NT2/D1 (cell line): ENCODE data around the gene TSPAN33.
"Not testable (repeated sequence)": the region's sequence is repeated elsewhere in the genome, so short reads cannot be mapped to it uniquely, and the experiment has no call there.

ENCODE experiments used
- DNase-seq: peaks from one replicate; pipeline ENCODE4 v3.0.0-alpha.2; 2011; ENCODE audit warnings: low read depth, low spot score
- H3K27me3 ChIP-seq: 2 replicates; pipeline ENCODE4 v1.6.0; 2011; ENCODE audit warnings: mild to moderate bottlenecking; ENCODE audit not compliant: insufficient read length, insufficient read depth
- H3K36me3 ChIP-seq: 2 replicates; pipeline ENCODE4 v1.6.1; 2011; ENCODE audit warnings: mild to moderate bottlenecking, low read length, mixed read lengths; ENCODE audit not compliant: insufficient read depth, insufficient read length
- H3K4me1 ChIP-seq: 2 replicates; pipeline ENCODE4 v1.5.1; 2011; ENCODE audit not compliant: insufficient read depth, insufficient read length
- H3K4me3 ChIP-seq: 2 replicates; pipeline ENCODE4 v1.5.1; 2011; ENCODE audit warnings: low read depth; ENCODE audit not compliant: insufficient read length
- H3K9ac ChIP-seq: 2 replicates; pipeline ENCODE4 v1.6.0; 2011; ENCODE audit warnings: low read depth; ENCODE audit not compliant: insufficient read length
- H3K9me3 ChIP-seq: 2 replicates; pipeline ENCODE4 v1.5.1; 2011; ENCODE audit warnings: mild to moderate bottlenecking, low read length; ENCODE audit not compliant: insufficient read depth
- SUZ12 ChIP-seq: IDR thresholded peaks from 2 replicates; pipeline ENCODE4 v1.6.1; 2011; ENCODE audit not compliant: insufficient read length, insufficient read depth; ENCODE audit errors: extremely low read depth
- YY1 ChIP-seq: IDR thresholded peaks from 2 replicates; pipeline ENCODE4 v1.6.1; 2011; ENCODE audit not compliant: insufficient read length, insufficient read depth
- ZNF274 ChIP-seq: IDR thresholded peaks from 2 replicates; pipeline ENCODE4 v1.6.1; 2011; ENCODE audit warnings: mild to moderate bottlenecking, low read depth, low read length

TSPAN33 gene

DNA sequence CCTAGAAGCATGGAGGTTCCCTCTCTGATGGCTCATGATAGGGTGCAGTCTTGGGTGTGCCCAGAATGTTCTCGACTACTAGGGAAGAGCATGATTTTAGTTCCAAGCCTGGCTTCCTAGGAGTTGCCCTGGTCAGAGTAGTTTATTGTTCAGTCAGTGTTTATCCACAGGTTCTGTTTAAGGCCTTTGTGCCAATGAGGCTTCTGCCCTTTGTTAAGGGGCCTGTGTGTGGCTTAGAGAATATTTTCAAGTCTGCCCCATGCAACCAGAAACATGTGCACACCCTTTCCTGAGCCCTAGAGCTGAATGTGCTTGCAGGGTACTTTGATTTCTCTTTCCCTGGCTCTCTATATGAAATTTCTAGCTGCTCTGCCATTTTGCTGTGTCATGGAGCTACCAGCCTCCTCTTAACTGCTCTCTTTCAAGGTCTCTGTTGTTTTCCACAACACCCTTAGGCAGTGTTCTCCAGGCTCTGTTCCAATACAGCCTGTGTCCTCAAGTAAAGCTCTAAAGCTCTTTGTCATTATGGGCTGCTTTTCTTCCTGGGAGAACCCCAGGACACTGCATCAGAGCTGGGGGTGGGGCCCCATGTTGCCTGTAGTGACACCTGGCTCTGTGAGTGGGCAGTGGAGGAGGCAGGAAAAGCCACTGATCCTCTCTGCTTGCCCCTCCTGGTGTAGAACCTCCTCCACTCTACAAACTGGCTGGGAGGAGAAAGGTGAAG lies 34.1 kb upstream of the TSPAN33 start:
- Histone ChIP-seq H3K9ac (peak overlapping the region; percentile 4), H3K9me3 (0 out of 2 replicates have a peak, but pooled peaks cover 8% of the 10 kb centered on the region), H3K36me3 (no peaks in the 10 kb centered on the region), H3K4me1 (no peaks in the 10 kb centered on the region), H3K4me3 (no peak overlapping the region), H3K27me3 (no peaks in the 10 kb centered on the region)
- peak; percentile 74 for DNase-seq
- no peak for TF ChIP-seq SUZ12
- TF ChIP-seq YY1: no peak
- no peak for TF ChIP-seq ZNF274

DNA sequence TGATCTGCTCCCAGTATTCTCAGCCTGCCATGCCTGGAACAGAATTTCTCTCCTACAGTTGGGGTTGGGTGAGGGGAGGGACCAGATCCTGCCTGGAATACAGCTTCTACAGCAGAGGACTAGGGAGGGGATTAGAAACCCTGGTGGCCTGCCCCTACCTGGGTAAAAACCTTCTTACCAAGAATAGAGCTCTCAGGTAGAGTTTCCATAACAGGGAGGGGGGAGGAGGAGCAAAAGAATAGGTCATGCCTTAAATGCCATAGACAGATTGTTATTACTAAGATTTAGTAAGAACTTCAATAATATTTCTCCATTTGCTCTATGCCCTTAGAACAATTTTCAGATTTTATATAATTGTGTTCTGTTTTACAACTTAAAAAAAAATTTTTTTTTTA lies 33.5 kb upstream of the TSPAN33 start:
- H3K4me1 ChIP-seq: no peaks in the 10 kb centered on the region
- H3K36me3 ChIP-seq: no peaks in the 10 kb centered on the region
- 0 out of 2 replicates have a peak, but pooled peaks cover 11% of the 10 kb centered on the region for H3K9me3 ChIP-seq
- no peak overlapping the region for H3K4me3 ChIP-seq
- no peak overlapping the region for H3K9ac ChIP-seq
- no peaks in the 10 kb centered on the region for H3K27me3 ChIP-seq
- DNase-seq: no peak
- no peak for TF ChIP-seq ZNF274
- no peak for TF ChIP-seq SUZ12
- no peak for TF ChIP-seq YY1

DNA sequence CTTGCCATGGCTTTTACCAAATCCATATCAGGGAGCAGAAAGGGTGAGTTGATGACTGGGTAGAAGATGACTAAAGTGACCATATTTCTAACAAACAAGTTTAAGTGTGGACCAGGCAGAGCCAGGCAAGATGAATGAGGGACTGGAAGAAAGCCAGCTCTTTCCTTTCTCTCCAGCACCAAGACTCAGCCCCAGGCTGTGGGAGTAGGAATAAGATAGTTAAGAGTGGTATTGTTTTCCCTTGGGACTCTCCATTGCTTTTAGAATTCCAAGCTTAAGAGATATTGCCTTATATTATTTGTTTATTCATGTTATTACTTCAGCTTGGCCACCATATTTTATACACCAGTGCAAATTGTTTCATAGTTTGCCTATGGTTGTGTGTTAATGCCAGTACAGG lies 28.8 kb upstream of the TSPAN33 start:
- peaks cover 18% of the 10 kb centered on the region for H3K9me3 ChIP-seq
- H3K36me3 ChIP-seq: no peaks in the 10 kb centered on the region
- H3K4me1 ChIP-seq: no peaks in the 10 kb centered on the region
- no peak for DNase-seq
- no peaks in the 10 kb centered on the region for H3K27me3 ChIP-seq
- H3K9ac ChIP-seq: no peak overlapping the region
- H3K4me3 ChIP-seq: no peak overlapping the region
- TF ChIP-seq SUZ12 (no peak), ZNF274 (no peak), YY1 (no peak)

DNA sequence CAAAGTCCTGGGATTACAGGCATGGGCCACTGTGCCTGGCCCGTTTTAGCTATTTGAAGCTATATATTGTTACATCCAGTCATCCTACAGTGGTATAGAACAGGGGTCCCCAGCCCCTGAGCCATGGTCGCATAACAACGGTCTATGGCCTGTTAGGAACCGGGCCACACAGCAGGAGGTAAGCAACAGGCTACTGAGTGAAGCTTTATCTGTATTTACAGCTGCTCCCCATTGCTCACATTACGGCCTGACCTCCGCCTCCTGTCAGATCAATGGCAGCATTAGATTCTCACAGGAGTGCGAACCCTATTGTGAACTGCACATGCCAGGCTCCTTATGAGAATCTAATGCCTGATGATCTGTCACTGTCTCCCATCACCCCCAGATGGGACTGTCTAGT lies 26.3 kb upstream of the TSPAN33 start:
- Histone ChIP-seq H3K36me3 (no peaks in the 10 kb centered on the region), H3K27me3 (no peaks in the 10 kb centered on the region), H3K4me1 (peaks cover 1% of the 10 kb centered on the region), H3K9me3 (peaks cover 34% of the 10 kb centered on the region), H3K9ac (no peak overlapping the region), H3K4me3 (no peak overlapping the region)
- no peak for DNase-seq
- TF ChIP-seq YY1 (no peak), SUZ12 (no peak), ZNF274 (no peak)

DNA sequence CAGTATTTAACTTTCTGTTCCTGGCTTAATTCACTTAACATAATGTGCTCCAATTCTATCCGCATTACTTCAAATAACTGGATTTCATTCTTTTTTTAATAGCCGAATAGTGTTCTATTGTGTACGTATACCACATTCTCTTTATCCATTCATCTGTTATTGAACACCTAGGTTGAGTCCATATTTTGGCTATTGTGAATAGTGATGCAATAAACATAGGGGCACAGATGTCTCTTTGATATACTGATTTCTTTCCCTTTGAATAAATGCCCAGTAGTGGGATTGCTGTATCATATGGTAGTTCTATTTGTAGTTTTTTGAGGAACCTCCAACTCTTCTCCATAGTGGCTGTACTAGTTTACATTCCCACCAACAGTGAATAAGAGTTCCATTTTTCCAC lies 25.5 kb upstream of the TSPAN33 start:
- DNase-seq: no peak
- no peaks in the 10 kb centered on the region for H3K36me3 ChIP-seq
- no peaks in the 10 kb centered on the region for H3K27me3 ChIP-seq
- H3K9me3 ChIP-seq: peaks cover 34% of the 10 kb centered on the region
- TF ChIP-seq YY1 (no peak), SUZ12 (no peak), ZNF274 (no peak)
- H3K9ac ChIP-seq: no peak overlapping the region
- H3K4me3 ChIP-seq: no peak overlapping the region
- peaks cover 4% of the 10 kb centered on the region for H3K4me1 ChIP-seq

DNA sequence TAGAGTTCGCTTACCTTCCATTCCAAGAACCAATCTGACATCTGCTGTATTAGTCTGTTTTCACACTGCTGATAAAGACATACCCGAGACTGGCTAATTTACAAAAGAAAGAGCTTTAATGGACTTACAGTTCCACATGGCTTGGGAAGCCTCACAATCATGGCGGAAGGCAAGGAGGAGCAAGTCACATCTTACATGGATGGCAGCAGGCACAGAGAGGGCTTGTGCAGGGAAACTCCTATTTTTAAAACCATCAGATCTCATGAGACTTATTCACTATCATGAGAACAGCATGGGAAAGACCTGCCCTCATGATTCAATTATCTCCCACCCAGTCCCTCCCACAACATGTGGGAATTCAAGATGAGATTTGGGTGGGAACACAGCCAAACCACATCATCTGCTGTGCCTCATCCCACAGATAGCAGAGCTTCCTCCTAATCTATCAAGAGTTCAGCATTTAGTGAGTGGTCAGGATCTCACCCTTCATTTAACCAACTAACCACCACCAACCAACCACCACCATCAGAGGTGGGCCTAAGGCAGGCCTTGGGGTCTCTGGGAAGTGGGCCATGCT lies 22.9 kb upstream of the TSPAN33 start:
- H3K4me3 ChIP-seq, H3K27me3 ChIP-seq, H3K9ac ChIP-seq, DNase-seq, H3K4me1 ChIP-seq, H3K36me3 ChIP-seq: not testable (repeated sequence)
- H3K9me3 ChIP-seq: peaks cover 23% of the 10 kb centered on the region

DNA sequence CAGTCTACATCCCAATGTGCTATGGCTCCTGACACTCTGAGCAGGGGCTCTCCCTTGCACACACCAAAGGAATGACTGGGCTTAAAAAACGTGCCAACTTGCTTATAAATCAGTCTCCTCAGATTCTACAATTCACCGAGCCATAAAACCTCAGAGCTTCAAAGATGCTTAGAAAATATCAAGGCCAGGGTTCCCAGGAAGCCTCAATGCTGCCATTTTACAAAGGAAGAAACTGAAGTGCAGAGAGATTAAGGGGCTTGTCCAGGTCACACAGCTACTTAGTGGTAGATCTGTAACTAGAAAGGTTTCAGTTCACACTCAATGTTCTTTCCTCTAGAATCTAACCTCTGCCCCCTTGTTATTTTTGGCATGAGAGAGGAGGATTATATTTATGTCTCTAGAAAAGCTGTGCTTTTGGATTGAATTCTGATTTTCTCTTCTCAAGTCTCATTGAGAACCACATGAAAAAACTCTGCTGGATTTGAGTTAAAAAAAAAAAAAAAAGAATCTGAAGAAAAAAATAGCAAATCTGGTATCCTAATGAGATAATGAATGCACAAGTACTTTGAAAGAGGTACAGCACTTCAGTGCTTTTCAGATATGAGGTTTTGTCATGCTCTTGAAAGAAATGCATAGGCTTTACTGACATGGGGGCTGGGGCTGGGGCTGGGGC lies 22.3 kb upstream of the TSPAN33 start:
- Histone ChIP-seq H3K9ac (no peak overlapping the region), H3K4me1 (peaks cover 4% of the 10 kb centered on the region), H3K9me3 (peaks cover 23% of the 10 kb centered on the region), H3K4me3 (no peak overlapping the region), H3K27me3 (no peaks in the 10 kb centered on the region), H3K36me3 (no peaks in the 10 kb centered on the region)
- TF ChIP-seq ZNF274 (no peak), YY1 (no peak), SUZ12 (no peak)
- no peak for DNase-seq
